Heart right ventricle (tissue), 16 donors: ENCODE measurements around the gene NTHL1. TPM values are rescaled to one million over a fixed set of nuclear protein-coding genes. Genes with fewer than 3 reads are reported as not detected.

Source experiments
- ATAC-seq, 8 donors: fragments of 200-7000 bp; cut with Tn5 transposase; one replicate each; pipeline ENCODE4 v1.9.1; 2020; ENCODE audit warnings: mild to moderate bottlenecking in 8 of 8, moderate library complexity in 8 of 8, moderate number of reproducible peaks in 1 of 8
- DNase-seq, 2 donors: peaks; one replicate each; pipeline ENCODE4 v3.0.0-alpha.2; 2020
- H3K27ac ChIP-seq, 10 donors: fragments of 200-600 bp; sonication (generic) in 2 of 10; one replicate each; pipeline versions ENCODE4 v1.5.0 to v1.8.0; 2020 to 2022; ENCODE audit warnings: mild to moderate bottlenecking in 3 of 10
- H3K27me3 ChIP-seq, 7 donors: fragments of 200-600 bp; one replicate each; pipeline ENCODE4 v1.8.0; 2021 to 2022; ENCODE audit warnings: mild to moderate bottlenecking in 2 of 7
- H3K36me3 ChIP-seq, 9 donors: fragments of 200-600 bp; sonication (generic) in 1 of 9; one replicate each; pipeline versions ENCODE4 v1.5.0 to v1.8.0; 2020 to 2022; ENCODE audit warnings: mild to moderate bottlenecking in 2 of 9
- H3K4me1 ChIP-seq, 9 donors: fragments of 200-600 bp; sonication (generic) in 1 of 9; one replicate each; pipeline versions ENCODE4 v1.5.0 to v1.8.0; 2020 to 2022; ENCODE audit warnings: mild to moderate bottlenecking in 4 of 9
- H3K4me3 ChIP-seq, 10 donors: fragments of 200-600 bp; sonication (generic) in 2 of 10; one replicate each; pipeline versions ENCODE4 v1.5.0 to v1.8.0; 2020 to 2022; ENCODE audit warnings: mild to moderate bottlenecking in 7 of 10, moderate library complexity in 2 of 10
- H3K9me3 ChIP-seq, 11 donors: fragments of 200-600 bp in 10 of 11; sonication (generic) in 2 of 11; one replicate each; pipeline versions ENCODE4 v1.5.0 to v1.8.0; 2013 to 2022; ENCODE audit warnings: mild to moderate bottlenecking in 2 of 11, control low read depth in 1 of 11, moderate library complexity in 1 of 11
- CTCF ChIP-seq, 9 donors: fragments of 200-600 bp; sonication (generic) in 2 of 9; IDR thresholded peaks; one replicate each; pipeline versions ENCODE4 v1.5.0 to v1.8.0; 2021 to 2022; ENCODE audit warnings: antibody characterized with exemption in 9 of 9, mild to moderate bottlenecking in 5 of 9, moderate library complexity in 1 of 9
- WGBS, 2 donors: extraction: QIAGEN DNeasy Blood & Tissue Kit; methylation state at CpG; one replicate each; pipeline ENCODE4 v1.1.7; 2013; ENCODE audit warnings: inconsistent platforms in 1 of 2; 5-methylcytosine and 5-hydroxymethylcytosine counted together
- intact Hi-C, 10 donors: fragments of 100-400 bp; cut with DNase I; formaldehyde crosslinking; loops; one replicate each; pipeline versions ENCODE4 v1.11.1 to v1.14.2; 2022
- long read RNA-seq, 3 donors: library from polyadenylated mRNA; unstranded; transcript quantifications; one replicate each; pipeline ENCODE4 v2.0.0, GENCODE V29; 2020 to 2021
- polyA plus RNA-seq, 2 donors: library from polyadenylated mRNA; stranded (reverse); fragments of 200-250 nt; gene quantifications; one replicate each; pipeline ENCODE4 v1.2.3, GENCODE V29; 2013
- total RNA-seq, 10 donors: library from RNA; stranded (reverse); fragmentation: NEBNext Ultra II Directional in 3 of 10; extraction: Animal tissue kit (Norgen Biotek cat#: 25700) in 3 of 10; gene quantifications; one replicate each; pipeline versions ENCODE4 v1.2.1 to v1.2.4, GENCODE V29; 2021 to 2023
- donor health status: Arrhythmogenic right ventricular cardiomyopathy.
- donor health status: ischemic (EF 13 %, LVEDD 7.1; RV severe dilation, severe dysfunction).
- donor health status: healthy with polysubstance abuse.
- donor health status: DM: no; HTN: yes; CAD: no.
- donor health status: DM: no; HTN: no; CAD: no.
- donor health status: ischemic (EF 25% LVEDD 6.9; RV normal size, moderate dysfunction).
- donor health status: ischemic (EF 25% LVEDD 5.7; RV mildly dilated, moderate dysfunction).
- donor health status: healthy.
- donor health status: DM: yes; HTN: yes; CAD: no.
- donor health status: Ischemic cardiomyopathy.
- donor health status: ischemic (EF 35%, LVEDD 5.7; RV mildly dilated, moderate dysfunction).
- donor health status: nonischemic (EF 11% LVEDD 7.7; RV severe dilation, severe dysfunction).
- donor health status: DM: yes; HTN: yes; CAD: no.
- donor health status: PGD.
- donor health status: ischemic (EF 29% LVEDD 5.4; RV normal size, mild dysfunction).
- donor health status: nonischemic (EF 23%, LVEDD 6.1; RV moderate dilation, normal function).

The NTHL1 gene
- total RNA-seq, result 10 to 100 TPM in 8 of 10 donors, 1 to 10 TPM in 2; 9.8 to 24.9 (median 12.3) TPM
- polyA plus RNA-seq, result 10 to 100 TPM; 16.1 to 51.9 TPM
- long read RNA-seq, donor 1, transcript NTHL1-201 (6 exons, 1,067 nt), result major isoform, 20 of 31 reads
- long read RNA-seq, donor 1, partial matches to known transcripts, result 2 of 31 reads
- long read RNA-seq, donor 1, other reads (novel, unspliced or antisense), result 9 of 31 reads
- long read RNA-seq, donor 2, transcript NTHL1-201 (6 exons, 1,067 nt), result major isoform, 30 of 32 reads
- long read RNA-seq, donor 2, partial matches to known transcripts, result 1 of 32 reads
- long read RNA-seq, donor 2, other reads (novel, unspliced or antisense), result 1 of 32 reads
- long read RNA-seq, donor 3, transcript NTHL1-201 (6 exons, 1,067 nt), result major isoform, 8 of 10 reads
- long read RNA-seq, donor 3, partial matches to known transcripts, result 0 of 10 reads
- long read RNA-seq, donor 3, other reads (novel, unspliced or antisense), result 2 of 10 reads

DNA sequence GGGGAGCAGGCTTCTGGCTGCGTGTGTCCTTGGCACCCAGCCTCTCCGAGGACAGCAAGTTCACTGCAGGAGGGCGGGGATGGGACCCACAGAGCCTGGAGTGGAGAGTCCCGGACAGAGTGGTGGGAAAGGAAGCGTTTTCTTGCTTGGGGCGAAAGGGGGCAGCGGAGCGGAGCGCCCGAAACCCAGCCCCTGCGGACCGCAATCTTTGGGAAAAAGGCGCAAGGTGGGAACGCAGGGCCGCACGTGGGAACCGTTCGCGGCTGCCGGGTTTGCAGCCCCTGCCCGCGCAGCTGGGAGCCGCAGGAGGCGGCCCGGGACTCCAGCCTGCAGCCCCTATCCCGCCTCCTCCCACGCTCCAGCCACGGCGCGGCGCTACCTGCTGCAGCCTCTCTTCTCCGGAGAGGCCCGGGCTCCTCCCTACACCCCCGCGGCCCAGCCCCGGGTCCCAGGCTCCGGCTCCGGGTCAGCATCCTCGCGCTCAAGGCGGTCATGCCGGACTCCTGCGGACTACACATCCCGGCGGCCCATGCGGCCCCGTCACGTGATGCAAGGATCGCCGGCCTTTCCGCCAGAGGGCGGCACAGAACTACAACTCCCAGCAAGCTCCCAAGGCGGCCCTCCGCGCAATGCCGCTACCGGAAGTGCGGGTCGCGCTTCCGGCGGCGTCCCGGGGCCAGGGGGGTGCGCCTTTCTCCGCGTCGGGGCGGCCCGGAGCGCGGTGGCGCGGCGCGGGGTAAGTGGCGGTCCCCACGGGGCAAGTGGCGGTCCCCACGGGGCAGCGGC is at the start of gene NTHL1, which contains the start of gene TSC2:
Gene NTHL1, minus strand, starts transcription at position 505 of the 786 bp plus-strand sequence. Its CDS starts 11 bp downstream, at position 494.
Gene TSC2, plus strand, starts transcription at position 656 of the 786 bp plus-strand sequence. CDS start 631 bp downstream, outside the sequence.
- Histone ChIP-seq H3K27ac (peak within 1 kb of the TSS; percentile 64 to 96 (median 84)), H3K36me3 (peaks cover 0 to 31% (median 11%) of the 10 kb centered on the region in 9 donors), H3K9me3 (no peaks in the 10 kb centered on the region), H3K27me3 (no peaks in the 10 kb centered on the region), H3K4me3 (peak within 1 kb of the TSS; percentile 51 to 97 (median 88)), H3K4me1 (peaks cover 16 to 64% (median 50%) of the 10 kb centered on the region in 9 donors)
- intact Hi-C loops, result loop anchor here in 2 of 10 donors (1.0 to 2.0 kb wide), 2 partner anchors 24 to 25 kb away; no protein-coding TSS in a partner anchor
- TF ChIP-seq CTCF (IDR thresholded peaks at IDR 0.05), result peak in 8 of 9 donors; percentile 28 to 73 (median 63)
- 0 to 1% methylated on average over 70 to 81 of the region's 81 CpGs for WGBS, 2 donors
- DNase-seq (peak; percentile 97), ATAC-seq (peak; percentile 89 to 95 (median 92))

DNA sequence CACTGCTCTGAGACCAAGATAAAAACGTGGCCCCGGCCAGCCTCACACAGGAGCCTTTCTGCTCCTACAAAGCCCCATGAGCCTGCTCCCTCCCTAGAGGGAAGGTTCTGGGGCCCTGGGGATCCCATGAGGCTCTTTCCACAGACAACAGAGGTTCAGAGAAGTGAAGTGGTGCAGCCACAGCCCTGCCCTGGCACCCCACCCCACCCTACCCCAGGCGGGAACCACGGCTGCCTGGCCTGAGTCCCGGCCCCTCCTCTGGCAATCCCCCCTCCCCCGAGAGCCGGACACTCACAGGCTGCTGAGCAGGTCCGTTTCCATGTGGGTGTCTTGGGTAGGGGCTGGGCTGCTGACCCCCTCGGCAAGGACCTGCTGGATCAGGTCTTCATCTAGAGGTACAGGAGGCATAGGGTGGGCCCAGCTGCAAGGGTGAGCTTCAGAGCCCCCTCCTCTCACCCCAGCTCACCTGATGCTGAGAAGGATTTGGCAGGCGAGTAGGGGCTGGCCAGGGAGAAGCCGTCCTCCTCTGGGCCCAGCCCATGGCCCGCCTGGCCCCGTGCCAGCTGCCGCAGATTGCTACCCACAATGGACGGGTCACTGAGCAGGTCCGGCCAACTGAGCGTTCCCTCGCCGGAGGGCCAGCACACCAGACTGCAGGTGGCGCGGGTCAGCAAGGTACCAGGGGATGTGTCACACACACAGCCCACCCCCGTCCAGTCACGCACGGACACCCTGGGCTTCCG is 49.4 kb upstream of the NTHL1 start:
- Histone ChIP-seq H3K27me3 (no peaks in the 10 kb centered on the region), H3K4me3 (no peak overlapping the region), H3K36me3 (peaks cover 0 to 95% (median 54%) of the 10 kb centered on the region in 9 donors), H3K9me3 (no peaks in the 10 kb centered on the region), H3K27ac (no peak overlapping the region), H3K4me1 (peaks cover 0 to under 1% (median 0%) of the 10 kb centered on the region in 9 donors)
- no peak for TF ChIP-seq CTCF (IDR thresholded peaks at IDR 0.05)
- DNase-seq (no peak), ATAC-seq (peak in 6 of 8 donors; percentile 15 to 39 (median 37))
- intact Hi-C loops, result no loop called here
- 80 to 82% methylated on average over 25 of the region's 25 CpGs for WGBS, 2 donors

DNA sequence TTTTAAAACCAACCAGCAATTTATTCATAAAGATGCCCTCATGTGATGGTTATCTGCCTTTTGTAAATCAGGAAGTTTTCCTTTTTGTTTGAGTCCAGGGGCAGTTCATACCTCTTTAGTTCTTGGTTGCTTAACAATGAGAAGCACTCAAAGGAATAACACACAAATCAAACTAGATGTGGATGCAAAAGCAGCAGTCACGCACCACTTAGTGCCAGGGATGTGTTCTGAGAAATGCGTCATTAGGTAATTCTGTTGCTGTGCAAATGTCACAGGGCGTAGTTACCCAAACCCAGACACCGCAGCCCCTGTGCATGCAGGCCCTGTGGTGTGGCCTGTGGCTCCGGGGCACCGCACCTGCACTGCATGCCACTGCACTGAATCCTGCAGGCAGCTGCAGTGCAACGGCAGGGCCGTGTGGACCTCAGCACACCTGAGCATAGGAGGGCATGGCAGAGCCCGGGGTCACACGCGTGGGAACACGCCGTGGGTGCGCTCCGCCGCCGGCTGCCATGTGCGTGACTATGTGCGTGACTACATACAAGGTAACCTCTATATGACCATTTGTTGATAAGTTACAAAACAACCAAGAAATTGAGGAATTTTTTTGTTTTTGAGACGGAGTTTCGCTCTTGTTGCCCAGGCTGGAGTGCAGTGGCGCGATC is 48.4 kb upstream of the NTHL1 start:
- ATAC-seq, result no peak
- Histone ChIP-seq H3K4me3 (no peak overlapping the region), H3K27ac (no peak overlapping the region), H3K27me3 (no peaks in the 10 kb centered on the region), H3K4me1 (peaks cover 0 to 7% (median 0%) of the 10 kb centered on the region in 9 donors), H3K36me3 (peaks cover 0 to 94% (median 54%) of the 10 kb centered on the region in 9 donors), H3K9me3 (no peaks in the 10 kb centered on the region)
- DNase-seq, result no peak
- intact Hi-C loops, result no loop called here
- TF ChIP-seq CTCF (IDR thresholded peaks at IDR 0.05), result no peak
- WGBS, 2 donors, result 97% methylated on average over 23 of the region's 23 CpGs
